Measurements from ENCODE around the gene KIAA0232.

GRCh38 chr4:6898763-6899162, 116.2 kb downstream of the KIAA0232 start:
- TF ChIP-seq CTCF (IDR thresholded peaks at IDR 0.05; ENCODE audit: low read depth, low read length, poor library complexity, severe bottlenecking) = no peak
- no peak for TF ChIP-seq EZH2phosphoT487 (IDR thresholded peaks at IDR 0.05; ENCODE audit: borderline replicate concordance, low read length)
